Jurkat, Clone E6-1 (cell line): ENCODE results near the gene UGT1A3.
"Not testable (repeated sequence)": the region's sequence is repeated elsewhere in the genome, so short reads cannot be mapped to it uniquely, and the experiment has no call there.

Experiments
- DNase-seq: peaks from one replicate; pipeline ENCODE4 v3.0.0-alpha.2; 2011; ENCODE audit warnings: low read depth, low spot score
- H3K4me3 ChIP-seq: 2 replicates; pipeline ENCODE4 v1.5.1; 2011; ENCODE audit warnings: mild to moderate bottlenecking, low read length, control low read depth, moderate library complexity

Gene UGT1A3

DNA sequence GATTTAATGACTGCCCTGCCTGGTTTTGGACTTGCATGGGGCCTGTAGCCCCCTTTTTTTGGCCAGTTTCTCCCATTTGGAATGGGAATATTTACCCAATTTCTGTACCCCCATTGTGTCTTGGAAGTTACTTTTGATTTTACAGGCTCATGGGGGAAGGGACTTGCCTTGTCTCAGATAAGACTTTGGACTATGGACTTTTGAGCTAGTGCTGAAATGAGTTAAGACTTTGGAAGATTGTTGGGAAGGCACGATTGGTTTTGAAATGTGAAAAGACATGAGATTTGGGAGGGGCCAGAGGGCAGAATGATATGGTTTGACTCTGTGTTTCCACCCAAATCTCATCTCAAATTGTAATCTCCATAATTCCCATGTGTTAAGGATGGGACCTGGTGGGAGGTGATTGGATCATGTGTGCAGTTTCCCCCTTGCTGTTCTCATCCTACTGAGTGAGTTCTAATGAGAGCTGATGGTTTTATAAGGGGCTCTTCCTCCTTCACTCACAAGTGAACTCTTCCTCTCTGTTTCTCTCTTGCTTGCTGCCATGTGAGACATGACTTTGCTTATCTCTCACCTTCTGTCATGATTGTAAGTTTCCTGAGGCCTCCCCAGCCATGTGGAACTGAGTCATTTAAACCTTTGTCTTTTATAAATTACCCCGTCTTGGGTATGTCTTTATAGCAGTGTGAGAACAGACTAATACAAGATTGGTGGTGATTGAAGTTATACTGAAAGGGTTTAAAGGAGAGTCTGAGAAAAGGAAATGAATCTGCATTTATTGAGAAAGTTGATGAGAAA lies 22.6 kb downstream of the UGT1A3 start:
- H3K4me3 ChIP-seq, DNase-seq: not testable (repeated sequence)

DNA sequence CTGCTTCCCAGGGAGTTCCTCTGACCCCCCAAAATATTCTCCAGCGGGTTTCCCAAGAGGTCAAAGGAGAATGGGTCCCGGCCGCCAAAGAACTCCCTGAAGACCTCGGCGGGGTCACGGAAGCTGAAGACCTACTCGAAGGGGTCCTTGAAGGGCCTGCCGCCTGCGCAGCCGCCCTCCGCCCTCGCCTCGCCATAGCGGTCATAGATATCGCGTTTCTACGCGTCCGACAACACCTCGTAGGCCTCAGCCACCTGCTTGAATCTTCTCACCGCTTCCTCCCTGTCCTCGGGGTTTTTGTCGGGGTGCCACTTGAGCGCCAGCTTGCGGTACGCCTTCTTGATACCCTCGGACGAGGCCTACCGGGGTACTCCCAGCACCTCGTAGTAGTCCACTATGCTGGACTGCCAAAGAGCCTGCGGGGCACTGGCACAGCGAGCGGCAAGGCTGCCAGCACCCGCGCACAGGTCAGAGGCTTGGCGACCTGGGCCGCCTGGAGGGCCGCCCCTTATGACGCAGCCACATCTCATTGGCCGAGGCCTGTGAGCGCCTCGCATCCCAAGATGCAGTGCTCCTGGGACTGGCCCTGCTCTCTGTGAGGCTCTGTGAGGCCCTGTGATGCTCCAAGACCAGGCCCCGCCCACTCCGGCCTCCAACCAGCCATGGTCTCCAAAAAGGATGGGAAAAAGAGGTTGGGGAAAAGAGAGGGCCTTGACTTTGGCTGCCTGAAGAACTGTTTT lies 26.2 kb downstream of the UGT1A3 start:
- no peak overlapping the region for H3K4me3 ChIP-seq
- DNase-seq, result no peak

DNA sequence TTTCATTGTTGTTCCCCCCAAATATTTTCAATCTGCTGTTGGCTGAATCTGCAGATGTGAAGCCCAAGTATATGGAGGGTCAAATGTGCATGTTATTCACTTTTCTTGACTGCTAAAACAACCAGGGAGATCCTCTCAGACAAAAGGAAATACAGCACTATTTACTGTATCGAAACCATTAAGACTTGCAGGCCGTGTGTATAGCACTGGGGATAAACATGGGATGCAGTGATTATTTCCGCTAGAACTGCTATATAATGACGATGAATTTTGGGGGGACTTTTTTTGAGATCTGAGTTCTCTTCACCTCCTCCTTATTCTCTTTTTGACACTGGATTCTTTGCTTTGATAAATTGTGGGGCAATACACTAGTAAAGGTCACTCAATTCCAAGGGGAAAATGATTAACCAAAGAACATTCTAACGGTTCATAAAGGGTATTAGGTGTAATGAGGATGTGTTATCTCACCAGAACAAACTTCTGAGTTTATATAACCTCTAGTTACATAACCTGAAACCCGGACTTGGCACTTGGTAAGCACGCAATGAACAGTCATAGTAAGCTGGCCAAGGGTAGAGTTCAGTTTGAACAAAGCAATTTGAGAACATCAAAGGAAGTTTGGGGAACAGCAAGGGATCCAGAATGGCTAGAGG lies 27.7 kb downstream of the UGT1A3 start:
- H3K4me3 ChIP-seq, result no peak overlapping the region
- DNase-seq, result no peak

DNA sequence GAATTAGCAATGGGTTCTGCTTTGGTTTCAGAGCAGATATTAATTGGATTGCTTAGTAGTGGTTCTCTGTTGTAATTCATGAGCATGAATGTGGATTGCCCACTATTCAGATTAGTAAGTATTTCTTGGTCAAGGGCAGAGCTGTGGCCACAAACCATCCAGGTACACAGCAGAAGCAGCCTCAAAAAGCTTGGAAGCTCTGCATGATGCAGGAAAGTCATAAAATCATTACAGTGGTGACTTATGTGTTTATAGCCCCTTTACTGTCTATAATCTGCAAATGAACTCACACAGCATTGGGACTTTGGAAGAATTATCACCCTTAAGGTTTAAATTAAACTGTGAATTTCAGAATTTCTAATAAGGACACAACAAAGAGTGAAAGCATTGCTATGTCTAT lies 29.3 kb downstream of the UGT1A3 start:
- DNase-seq, result no peak
- no peak overlapping the region for H3K4me3 ChIP-seq

DNA sequence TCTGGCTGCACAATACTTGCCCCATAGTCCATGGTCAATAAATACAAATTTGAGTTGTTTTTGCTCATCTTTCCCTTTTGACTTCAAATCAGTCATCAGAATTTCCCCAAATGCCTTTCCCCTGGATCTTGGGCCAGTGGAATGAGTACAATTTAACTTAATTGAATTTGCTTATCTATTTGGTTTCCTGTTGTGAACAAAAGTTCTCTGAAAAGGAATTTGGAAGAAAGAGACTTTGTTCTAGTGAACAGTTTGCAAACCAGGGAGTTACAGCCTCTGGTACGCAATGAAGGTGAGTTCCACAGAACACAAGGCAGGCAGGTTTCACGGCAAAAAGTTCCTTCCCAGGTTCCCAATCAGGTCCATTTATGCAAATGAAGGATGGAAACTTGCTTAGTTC lies 30.0 kb downstream of the UGT1A3 start:
- DNase-seq, result no peak
- H3K4me3 ChIP-seq, result no peak overlapping the region

DNA sequence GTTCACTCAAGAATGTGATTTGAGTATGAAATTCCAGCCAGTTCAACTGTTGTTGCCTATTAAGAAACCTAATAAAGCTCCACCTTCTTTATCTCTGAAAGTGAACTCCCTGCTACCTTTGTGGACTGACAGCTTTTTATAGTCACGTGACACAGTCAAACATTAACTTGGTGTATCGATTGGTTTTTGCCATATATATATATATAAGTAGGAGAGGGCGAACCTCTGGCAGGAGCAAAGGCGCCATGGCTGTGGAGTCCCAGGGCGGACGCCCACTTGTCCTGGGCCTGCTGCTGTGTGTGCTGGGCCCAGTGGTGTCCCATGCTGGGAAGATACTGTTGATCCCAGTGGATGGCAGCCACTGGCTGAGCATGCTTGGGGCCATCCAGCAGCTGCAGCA lies 31.2 kb downstream of the UGT1A3 start, which contains the start of gene UGT1A1:
Gene UGT1A1, plus strand, starts transcription at position 228 of the 400 bp plus-strand sequence. Its CDS starts 18 bp downstream, at position 246.
- no peak for DNase-seq
- H3K4me3 ChIP-seq, result no peak within 1 kb of the TSS

DNA sequence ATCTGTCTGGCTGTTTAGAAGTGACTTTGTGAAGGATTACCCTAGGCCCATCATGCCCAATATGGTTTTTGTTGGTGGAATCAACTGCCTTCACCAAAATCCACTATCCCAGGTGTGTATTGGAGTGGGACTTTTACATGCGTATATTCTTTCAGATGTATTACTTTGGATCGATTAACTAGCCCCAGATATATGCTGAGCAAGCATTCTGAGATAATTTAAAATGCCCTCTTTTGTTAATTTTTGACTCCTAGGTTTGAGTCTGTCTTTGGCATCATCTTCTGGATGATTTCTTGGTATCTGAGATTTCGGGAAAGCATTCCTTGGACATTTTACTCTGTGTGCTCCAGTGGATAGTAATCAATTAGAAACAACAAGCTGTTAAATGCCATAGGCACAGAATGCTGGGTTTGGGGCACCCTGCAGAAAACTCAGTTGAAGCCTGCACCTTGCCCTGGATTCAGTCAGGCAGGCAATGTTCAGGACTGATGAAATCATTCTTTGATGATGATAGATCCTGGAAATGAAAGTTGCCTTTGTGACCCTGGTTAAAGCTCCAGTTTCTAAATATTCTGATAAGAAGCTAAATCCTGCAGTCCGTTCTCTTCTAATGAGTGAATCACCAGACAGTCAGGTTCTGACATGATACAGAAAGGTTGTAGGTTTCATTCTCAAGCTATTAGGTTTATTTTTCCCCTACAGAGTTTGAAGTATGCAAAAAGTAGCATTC lies 32.4 kb downstream of the UGT1A3 start:
- H3K4me3 ChIP-seq, result no peak overlapping the region
- no peak for DNase-seq

DNA sequence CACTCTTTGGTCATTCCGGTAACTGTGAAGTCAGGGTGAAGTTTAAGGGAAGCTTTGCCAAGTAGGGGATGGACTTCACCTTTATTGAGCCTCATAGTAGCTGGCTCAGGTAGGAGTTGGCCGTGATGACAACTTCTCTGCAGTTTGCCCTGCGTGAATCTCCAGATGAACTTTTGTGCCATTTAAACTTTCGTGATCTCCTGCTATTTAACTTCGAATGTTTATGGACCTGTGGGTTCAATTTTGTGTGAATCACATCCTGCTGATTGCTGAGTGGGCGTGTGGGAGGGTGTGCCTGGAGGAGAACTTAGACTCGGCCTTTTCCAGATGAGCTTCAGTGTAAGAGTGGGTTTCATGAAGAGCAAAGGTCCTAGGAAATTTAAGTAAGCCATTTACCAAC lies 35.4 kb downstream of the UGT1A3 start:
- no peak for DNase-seq
- H3K4me3 ChIP-seq, result no peak overlapping the region

DNA sequence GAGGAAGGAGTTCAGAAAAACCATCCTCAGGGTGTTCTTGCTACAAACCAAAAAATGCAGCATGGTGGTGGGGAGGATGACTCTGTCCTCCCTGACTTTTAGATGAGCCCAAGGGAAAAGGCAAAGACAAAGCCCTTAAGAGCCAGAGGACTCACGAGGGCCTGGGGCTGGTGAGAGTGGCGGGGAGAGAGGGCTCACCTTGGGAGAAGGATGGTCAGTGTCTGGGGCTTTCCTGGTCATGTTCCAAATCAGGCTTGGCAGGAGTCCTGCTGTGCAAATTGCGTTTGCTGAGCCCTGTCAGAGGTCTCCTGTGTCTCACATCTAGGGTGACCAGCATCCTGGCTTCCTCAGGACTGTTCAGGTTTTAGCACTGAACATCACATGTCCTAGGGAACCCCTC lies 35.9 kb downstream of the UGT1A3 start:
- DNase-seq, result no peak
- no peak overlapping the region for H3K4me3 ChIP-seq

DNA sequence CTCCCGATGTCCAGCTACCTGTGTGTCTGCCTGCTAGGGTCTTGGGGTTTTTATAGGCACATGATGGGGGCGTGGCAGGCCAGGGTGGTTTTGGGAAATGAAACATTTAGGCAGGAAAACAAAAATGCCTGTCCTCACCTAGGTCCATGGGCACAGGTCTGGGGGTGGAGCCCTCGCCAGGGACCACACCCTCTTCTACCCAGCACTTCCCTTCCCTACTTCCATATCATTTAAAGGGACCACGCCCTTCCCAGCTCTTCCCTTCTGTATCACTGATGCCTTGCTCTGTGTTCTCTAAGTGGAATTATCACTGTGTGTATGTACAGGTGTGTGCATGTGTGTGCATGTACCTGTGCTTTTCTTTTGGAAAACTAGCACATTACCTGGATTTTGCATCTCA lies 37.6 kb downstream of the UGT1A3 start:
- no peak overlapping the region for H3K4me3 ChIP-seq
- DNase-seq, result no peak

DNA sequence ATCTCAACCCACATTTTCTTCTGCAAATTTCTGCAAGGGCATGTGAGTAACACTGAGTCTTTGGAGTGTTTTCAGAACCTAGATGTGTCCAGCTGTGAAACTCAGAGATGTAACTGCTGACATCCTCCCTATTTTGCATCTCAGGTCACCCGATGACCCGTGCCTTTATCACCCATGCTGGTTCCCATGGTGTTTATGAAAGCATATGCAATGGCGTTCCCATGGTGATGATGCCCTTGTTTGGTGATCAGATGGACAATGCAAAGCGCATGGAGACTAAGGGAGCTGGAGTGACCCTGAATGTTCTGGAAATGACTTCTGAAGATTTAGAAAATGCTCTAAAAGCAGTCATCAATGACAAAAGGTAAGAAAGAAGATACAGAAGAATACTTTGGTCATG lies 39.2 kb downstream of the UGT1A3 start:
- H3K4me3 ChIP-seq, result no peak overlapping the region
- DNase-seq, result no peak

DNA sequence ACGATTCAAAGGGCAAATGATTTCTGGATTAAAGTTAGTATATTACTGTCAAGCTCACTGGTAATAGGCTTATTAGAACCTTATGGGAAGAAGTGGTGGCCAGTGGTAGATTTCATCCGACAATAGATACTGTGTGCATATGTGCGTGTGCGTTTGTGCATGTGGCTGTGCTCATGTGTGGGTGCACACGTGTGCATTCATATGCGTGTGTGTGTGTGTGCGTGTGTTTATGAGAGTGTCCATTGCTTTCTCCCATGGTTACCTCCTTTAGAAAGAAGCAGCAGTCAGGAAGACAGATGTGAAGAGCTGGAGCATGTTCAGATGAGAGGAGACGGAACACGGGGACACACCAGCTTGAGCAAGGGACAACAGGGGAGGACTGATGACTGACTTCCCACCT lies 40.4 kb downstream of the UGT1A3 start:
- DNase-seq, result no peak

DNA sequence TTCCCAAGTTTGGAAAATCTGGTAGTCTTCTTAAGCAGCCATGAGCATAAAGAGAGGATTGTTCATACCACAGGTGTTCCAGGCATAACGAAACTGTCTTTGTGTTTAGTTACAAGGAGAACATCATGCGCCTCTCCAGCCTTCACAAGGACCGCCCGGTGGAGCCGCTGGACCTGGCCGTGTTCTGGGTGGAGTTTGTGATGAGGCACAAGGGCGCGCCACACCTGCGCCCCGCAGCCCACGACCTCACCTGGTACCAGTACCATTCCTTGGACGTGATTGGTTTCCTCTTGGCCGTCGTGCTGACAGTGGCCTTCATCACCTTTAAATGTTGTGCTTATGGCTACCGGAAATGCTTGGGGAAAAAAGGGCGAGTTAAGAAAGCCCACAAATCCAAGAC lies 43.3 kb downstream of the UGT1A3 start:
- H3K4me3 ChIP-seq, result no peak overlapping the region
- no peak for DNase-seq

More for the DNA sequence above, 40.4 kb downstream of the UGT1A3 start:
- no peak overlapping the region for H3K4me3 ChIP-seq

DNA sequence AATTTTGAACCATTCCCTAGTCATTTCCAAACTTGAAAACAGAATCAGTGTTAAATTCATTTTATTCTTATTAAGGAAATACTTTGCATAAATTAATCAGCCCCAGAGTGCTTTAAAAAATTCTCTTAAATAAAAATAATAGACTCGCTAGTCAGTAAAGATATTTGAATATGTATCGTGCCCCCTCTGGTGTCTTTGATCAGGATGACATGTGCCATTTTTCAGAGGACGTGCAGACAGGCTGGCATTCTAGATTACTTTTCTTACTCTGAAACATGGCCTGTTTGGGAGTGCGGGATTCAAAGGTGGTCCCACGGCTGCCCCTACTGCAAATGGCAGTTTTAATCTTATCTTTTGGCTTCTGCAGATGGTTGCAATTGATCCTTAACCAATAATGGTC lies 43.7 kb downstream of the UGT1A3 start:
- no peak for DNase-seq
- H3K4me3 ChIP-seq, result no peak overlapping the region

DNA sequence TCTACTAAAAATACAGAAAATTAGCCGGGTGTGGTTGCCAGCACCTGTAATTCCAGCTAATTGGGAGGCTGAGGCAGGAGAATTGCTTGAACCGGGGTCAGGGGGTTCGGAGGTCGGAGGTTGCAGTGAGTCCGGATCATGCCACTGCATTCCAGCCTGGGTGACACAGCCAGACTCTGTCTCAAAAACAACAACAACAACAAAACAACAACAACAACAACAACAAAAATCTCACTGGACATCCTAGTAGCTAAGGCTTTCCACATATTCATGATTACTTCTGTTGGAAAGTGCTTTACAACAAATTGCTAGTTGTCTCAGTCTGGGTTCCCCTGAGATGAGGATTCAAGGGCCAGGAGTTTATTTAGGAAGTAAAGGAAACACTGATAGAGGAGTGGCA lies 45.0 kb downstream of the UGT1A3 start:
- no peak for DNase-seq
- no peak overlapping the region for H3K4me3 ChIP-seq

DNA sequence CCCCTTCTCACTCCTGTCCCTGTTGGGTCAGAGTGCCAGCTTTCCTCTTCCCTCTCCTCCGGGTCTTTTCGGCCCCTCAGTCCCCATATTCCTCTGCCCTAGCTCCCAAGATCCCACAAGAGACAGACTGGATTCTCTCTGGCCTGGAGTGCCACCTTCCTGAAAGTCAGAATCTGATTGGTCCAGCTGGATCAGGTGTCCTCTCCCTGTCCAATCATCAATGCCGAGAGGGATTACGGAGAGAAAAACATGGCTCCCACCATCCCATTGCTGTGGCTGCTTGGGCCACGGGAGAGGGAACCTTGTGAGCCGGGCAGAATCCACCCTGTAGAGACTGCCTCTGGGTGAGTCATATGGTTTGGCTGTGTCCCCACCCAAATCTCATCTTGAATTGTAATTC lies 46.6 kb downstream of the UGT1A3 start:
- DNase-seq, result no peak
- no peak overlapping the region for H3K4me3 ChIP-seq

DNA sequence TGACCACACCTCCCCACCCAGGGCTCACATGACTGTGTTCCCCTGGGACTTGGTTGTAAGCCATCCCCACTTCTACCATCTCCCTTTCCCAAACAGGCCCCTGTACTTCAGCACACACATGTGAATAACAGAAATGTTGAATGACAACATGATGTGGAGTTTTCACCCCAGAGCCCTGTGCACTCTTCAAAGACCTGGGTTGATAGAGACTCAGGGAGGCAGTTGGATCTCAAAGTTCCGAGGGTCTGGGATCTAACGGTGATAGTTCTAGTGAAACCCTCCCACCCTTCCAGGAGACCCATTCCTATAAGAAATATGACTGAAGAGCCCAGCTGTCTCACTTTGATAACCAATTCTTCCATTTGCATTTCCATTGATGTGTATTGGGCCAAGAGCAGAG lies 49.2 kb downstream of the UGT1A3 start, which contains the start of gene MROH2A:
Gene MROH2A, plus strand, starts transcription at position 301 of the 400 bp plus-strand sequence. CDS start 1,029 bp downstream, outside the sequence.
- no peak for DNase-seq
- no peak within 1 kb of the TSS for H3K4me3 ChIP-seq

DNA sequence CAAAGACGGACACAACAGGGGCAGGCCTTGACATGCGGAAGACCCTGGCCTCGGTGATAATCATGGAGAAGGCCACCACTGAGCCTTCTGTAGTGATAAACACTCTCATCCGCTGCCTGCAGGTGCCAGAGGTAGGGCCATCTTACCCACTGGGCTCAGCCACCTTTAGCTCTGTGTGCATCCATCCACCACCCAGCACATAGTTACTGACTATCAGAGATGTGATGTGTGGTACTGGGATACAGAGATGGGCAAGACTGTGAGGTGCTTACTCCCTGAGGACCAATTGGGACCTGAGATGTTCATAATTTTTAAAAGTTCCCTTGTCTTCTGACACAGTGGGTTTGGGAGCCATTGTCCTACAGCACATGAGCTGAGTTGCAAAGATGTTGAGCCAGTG lies 50.9 kb downstream of the UGT1A3 start:
- no peak for DNase-seq
- no peak overlapping the region for H3K4me3 ChIP-seq

DNA sequence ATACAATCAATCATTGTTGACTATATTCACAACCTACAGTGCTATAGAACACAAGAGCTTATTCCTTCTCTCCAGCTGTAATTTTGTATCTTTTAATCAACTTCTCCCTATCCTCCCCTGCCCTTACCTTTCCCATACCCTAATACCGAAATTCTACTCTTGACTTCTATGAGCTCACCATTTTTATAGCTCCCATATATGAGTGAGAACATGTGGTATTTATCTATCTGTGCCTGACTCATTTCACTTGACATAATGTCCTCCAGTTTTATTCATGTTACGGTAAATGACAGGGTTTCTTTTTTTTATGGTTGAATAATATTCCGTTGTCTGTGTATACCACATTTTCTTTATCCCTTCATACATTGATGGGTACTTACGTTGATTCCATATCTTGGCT lies 51.9 kb downstream of the UGT1A3 start:
- DNase-seq, result no peak

More for the DNA sequence above, 51.9 kb downstream of the UGT1A3 start:
- no peak overlapping the region for H3K4me3 ChIP-seq
